T47D (cell line): ENCODE results near the gene LSM11.
"Not testable (repeated sequence)": the region's sequence is repeated elsewhere in the genome, so short reads cannot be mapped to it uniquely, and the experiment has no call there.

ENCODE experiments used
- DNase-seq, 2 experiments: peaks; one replicate each; pipeline versions ENCODE4 v3.0.0 to v3.0.0-alpha.2; 2011 to 2012; ENCODE audit warnings: low read depth in 1 of 2, low spot score in 1 of 2
- JUND ChIP-seq: IDR thresholded peaks from 2 replicates; pipeline ENCODE4 v1.6.1; 2012; ENCODE audit warnings: low read depth
- in situ Hi-C: cut with HindIII; loops from 2 replicates; pipeline ENCODE4 v1.10.0; 2016; ENCODE audit warnings: low sequenced_read_pairs, low pct_unique_long_range_greater_than_20kb

Gene LSM11

GRCh38 chr5:157721159-157721558, 22.4 kb upstream of the LSM11 start:
- no peak for DNase-seq
- in situ Hi-C loops = no loop called here
- TF ChIP-seq JUND = no peak

- in situ Hi-C loops = not testable (repeated sequence)
Observed at GRCh38 chr5:157722895-157723294, 20.6 kb upstream of the LSM11 start.

GRCh38 chr5:157726607-157727006, 16.9 kb upstream of the LSM11 start:
- in situ Hi-C loops = not testable (repeated sequence)

More at GRCh38 chr5:157722895-157723294, 20.6 kb upstream of the LSM11 start:
- not testable (repeated sequence) for DNase-seq

GRCh38 chr5:157727858-157728257, 15.7 kb upstream of the LSM11 start:
- in situ Hi-C loops, DNase-seq: not testable (repeated sequence)

More at GRCh38 chr5:157726607-157727006, 16.9 kb upstream of the LSM11 start:
- DNase-seq = not testable (repeated sequence)

- no peak for DNase-seq
- in situ Hi-C loops = no loop called here
- no peak for TF ChIP-seq JUND
Observed at GRCh38 chr5:157729858-157730257, 13.7 kb upstream of the LSM11 start.

GRCh38 chr5:157730900-157731271, 12.6 kb upstream of the LSM11 start:
- DNase-seq = no peak
- in situ Hi-C loops = no loop called here

GRCh38 chr5:157731272-157732129, 12.0 kb upstream of the LSM11 start, which contains the start of gene THG1L:
Gene THG1L, plus strand, starts transcription at chr5:157731420. Its CDS starts 21 bp downstream, at chr5:157731441.
- TF ChIP-seq JUND = no peak
- in situ Hi-C loops = no loop called here
- DNase-seq = peak; percentile 95 to 99

More at GRCh38 chr5:157730900-157731271, 12.6 kb upstream of the LSM11 start:
- TF ChIP-seq JUND = no peak

- no peak for TF ChIP-seq JUND
- no peak for DNase-seq
- in situ Hi-C loops = no loop called here
Observed at GRCh38 chr5:157732130-157732514, 11.4 kb upstream of the LSM11 start.

GRCh38 chr5:157732596-157733262, 10.8 kb upstream of the LSM11 start:
- TF ChIP-seq JUND = no peak
- in situ Hi-C loops = no loop called here
- no peak for DNase-seq

- in situ Hi-C loops = no loop called here
- DNase-seq = no peak
- no peak for TF ChIP-seq JUND
Observed at GRCh38 chr5:157734436-157734835, 9.1 kb upstream of the LSM11 start.

GRCh38 chr5:157735991-157736390, 7.5 kb upstream of the LSM11 start:
- in situ Hi-C loops = no loop called here
- no peak for DNase-seq
- TF ChIP-seq JUND = no peak

- in situ Hi-C loops = no loop called here
- TF ChIP-seq JUND = no peak
- no peak for DNase-seq
Observed at GRCh38 chr5:157739388-157740228, 3.9 kb upstream of the LSM11 start.

- no peak for TF ChIP-seq JUND
- peak; percentile 66 to 68 for DNase-seq
- in situ Hi-C loops = no loop called here
Observed at GRCh38 chr5:157740229-157740610, 3.3 kb upstream of the LSM11 start.
